ENCODE measurements around the gene CRISP2.
A peak's percentile ranks its signal among the peaks of the same experiment; 100 is the strongest.
"Not testable (repeated sequence)": the region's sequence is repeated elsewhere in the genome, so short reads cannot be mapped to it uniquely, and the experiment has no call there.

Gene CRISP2

GRCh38 chr6:49713346-49713745, at the start of gene CRISP2:
TSS of gene CRISP2 (minus strand) at chr6:49713543. CDS start at chr6:49709196, 4,347 bp downstream.
- DNase-seq (ENCODE audit: low read depth, low spot score): peak; percentile 2

- no peak for DNase-seq (ENCODE audit: low read depth, low spot score)
These were observed 30.9 kb upstream of the CRISP2 start, which contains the start of gene CRISP3 for GRCh38 chr6:49744259-49744658. TSS of gene CRISP3 (minus strand) at chr6:49744388. CDS start at chr6:49744367, 21 bp downstream.

- no peak for DNase-seq (ENCODE audit: low read depth, low spot score)
These were observed 30.1 kb upstream of the CRISP2 start for GRCh38 chr6:49743429-49743828.

DNA sequence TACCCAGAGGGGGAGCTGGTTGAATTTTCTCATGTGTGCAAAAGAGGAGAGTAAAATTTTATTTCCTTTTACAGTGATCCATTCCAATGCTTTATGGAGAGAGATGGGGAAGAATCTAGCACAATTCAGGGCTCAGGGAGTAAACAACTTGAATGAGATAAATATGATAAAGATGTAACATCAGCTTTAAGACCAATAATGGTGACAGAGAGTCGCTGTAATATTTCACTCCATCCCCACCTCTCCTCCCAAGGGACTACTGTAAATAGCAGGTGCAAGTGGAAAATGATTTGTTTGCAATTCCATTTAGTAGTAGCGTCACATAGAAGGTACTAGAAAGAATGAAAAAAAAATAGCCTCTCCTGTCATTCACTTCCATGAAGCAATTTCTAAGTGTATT, 26.1 kb upstream of the CRISP2 start:
- DNase-seq (ENCODE audit: low read depth, low spot score): no peak

DNA sequence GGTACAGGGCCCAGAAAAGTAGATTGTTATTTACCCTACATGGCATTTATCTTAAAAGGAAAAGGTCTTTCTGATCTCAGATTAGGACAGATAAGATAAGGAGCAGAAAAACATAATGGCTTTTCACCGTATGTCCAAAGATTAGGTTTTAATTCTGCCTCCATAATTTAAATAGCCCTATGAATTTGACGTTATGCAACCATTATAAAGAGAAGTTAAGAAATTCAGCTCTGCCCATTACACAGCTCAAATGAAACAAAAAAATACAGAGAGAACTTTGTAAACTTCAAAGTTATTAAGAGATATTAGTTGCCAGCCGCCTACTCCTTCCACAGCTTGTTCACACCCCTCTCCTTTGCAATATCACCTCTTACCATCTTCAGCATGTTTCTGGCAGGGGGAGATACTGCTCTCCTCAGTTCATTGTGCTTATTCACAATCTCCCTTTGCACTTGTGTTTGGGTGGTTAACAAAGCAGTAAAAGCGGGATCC, 22.7 kb upstream of the CRISP2 start:
- no peak for DNase-seq (ENCODE audit: low read depth, low spot score)

GRCh38 chr6:49733680-49734079, 20.3 kb upstream of the CRISP2 start:
- DNase-seq (ENCODE audit: low read depth, low spot score): no peak

- DNase-seq (ENCODE audit: low read depth, low spot score): no peak
These were observed 19.4 kb upstream of the CRISP2 start for GRCh38 chr6:49732781-49733180.

DNA sequence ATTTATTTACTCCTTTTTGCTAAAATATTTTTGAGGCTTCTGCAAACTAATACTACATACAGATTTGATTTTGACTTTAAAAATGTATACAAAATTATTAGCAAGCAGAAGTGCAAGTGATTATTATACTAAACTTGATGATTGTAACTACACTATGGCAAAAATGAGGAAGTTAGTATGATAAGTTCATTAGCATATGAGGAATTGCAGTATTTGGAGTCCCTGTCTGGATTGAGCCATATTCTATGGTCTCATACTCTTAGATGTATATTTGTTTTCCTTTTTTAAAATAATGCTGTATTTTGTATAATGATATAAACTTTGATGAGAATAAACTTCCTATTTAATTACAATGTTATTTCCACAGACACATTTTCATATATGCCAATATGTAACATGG, 16.9 kb upstream of the CRISP2 start:
- no peak for DNase-seq (ENCODE audit: low read depth, low spot score)

DNA sequence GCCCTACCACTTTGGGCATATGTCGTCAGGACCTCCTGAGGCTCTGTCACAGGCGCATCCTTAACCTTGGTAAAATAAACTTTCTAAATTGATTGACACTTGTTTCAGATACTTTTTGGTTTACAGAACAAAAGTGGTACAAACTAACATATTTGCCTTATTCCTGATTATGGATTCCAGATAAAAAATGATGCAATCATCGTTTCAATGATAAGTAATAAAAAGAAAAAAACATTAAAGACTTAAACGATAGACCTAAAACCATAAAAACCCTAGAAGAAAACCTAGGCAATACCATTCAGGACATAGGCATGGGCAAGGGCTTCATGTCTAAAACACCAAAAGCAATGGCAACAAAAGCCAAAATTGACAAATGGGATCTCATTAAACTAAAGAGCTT, 10.6 kb upstream of the CRISP2 start:
- not testable (repeated sequence) for DNase-seq (ENCODE audit: low read depth, low spot score)

DNA sequence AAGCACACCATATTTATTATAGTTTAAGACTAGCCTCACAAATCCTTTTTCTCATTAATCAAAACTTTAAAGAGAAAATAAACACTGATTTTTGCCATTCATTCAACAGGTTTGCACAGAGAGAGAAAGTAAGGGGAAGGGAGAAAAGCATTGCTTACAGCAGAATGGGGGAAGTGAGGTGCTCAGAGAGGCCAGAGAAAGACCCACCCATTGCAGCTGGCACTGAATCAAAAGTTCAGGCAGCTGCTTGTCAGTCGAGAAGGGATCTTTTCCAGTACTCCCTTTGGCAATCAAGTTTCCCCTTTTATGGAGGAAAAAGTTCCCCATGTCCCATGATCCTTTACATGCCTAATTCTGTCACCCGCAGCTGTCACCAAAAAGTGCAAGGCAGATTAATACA, 8.0 kb upstream of the CRISP2 start:
- no peak for DNase-seq (ENCODE audit: low read depth, low spot score)

DNA sequence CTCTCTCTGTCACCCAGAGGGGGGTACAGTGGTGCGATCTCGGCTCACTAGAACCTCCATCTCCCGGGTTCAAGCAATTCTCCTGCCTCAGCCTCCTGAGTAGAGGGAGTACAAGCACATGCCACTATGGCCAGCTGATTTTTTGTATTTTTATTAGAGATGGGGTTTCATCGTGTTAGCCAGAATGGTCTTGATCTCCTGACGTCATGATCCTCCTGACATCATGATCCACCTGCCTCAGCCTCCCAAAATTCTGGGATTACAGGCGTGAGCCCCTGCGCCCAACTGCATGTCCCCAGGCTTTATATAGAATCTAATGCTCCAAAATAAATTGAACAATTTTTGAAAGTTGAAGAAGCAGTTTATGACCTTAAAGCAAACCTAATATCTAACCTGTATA, 7.0 kb upstream of the CRISP2 start:
- DNase-seq (ENCODE audit: low read depth, low spot score): no peak

DNA sequence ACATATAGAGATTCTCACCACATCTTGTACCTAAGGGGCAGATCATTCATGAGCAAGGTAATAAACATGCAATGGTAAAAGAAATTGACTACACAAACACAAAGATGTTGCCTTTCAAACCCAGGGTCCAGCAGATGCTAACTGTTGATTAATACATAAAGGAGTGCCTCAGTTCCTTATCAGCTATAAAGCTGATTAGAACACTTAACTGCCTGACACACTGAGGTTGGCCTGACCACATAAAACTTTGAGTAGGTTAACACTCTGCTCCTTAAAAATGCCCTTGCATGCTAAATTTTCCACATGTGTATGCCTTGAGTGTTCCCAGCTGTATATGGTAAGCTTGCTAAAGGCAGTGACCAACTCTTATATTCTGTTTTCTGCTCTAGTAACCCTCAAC, 14.9 kb downstream of the CRISP2 start:
- DNase-seq (ENCODE audit: low read depth, low spot score): no peak

DNA sequence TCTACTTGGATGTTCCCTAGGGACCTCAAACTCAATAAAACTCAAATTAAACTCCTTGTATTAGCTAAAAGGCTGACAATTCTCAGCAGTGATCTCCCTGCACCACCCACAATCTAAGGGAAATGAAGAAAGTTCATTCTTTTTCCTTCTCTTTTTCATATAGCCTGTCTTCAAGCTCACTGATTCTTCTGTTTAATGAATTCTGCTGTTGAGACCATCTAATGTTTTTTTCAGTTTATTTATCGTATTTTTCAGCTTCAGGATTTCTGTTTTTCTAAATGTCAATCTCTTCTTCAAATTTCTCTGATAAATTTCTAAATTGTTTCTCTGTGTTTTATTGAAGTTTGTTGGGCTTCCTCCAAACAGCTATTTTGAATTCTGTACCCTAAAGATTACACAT, 19.8 kb downstream of the CRISP2 start:
- no peak for DNase-seq (ENCODE audit: low read depth, low spot score)

DNA sequence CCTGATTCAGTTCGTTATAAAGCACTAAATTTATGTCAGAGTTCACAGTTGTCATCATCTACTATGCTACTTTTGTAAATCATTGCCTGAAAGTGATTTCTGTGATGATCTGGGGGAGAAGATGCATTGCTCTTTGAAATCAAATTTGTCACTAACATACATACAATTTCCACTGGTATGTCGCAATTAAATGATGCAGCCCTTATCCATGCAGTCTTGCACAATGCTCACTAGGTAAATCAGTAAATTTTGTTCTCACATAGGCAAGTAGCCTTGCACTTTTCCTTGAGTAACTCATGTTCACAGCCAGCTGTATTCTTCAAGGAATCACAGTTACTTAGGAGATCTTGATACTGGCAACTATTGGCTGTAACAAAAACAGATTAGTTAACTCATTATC, 20.8 kb downstream of the CRISP2 start:
- no peak for DNase-seq (ENCODE audit: low read depth, low spot score)

DNA sequence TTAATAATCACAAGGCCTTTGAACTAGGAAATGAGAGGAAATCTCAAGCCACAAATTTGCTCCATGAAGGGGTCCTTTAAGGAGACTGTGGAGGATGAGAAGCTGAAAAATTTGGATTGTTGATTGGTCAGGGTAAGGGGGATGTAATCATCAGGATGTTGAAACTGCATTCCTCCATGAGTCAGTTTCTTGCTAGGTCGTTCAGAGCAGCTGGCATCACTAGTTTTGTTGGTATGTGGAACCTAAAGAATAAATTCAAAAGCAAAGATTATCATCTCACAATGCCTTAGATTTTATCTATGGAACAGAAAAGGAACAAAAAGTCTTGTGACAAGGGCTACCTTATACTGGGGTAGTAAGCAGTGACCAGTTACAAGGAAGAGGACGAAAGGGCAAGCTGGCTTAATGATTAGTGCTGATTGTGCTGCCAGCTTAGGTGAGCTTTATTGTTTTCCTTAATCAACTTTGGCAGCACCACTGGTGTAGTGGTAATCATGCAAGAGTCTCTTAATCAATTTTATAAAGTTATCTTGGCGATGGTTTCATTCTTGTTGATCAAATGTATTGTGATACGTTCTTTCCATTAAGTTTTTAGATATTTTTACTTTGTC, 36.6 kb downstream of the CRISP2 start:
- DNase-seq (ENCODE audit: low read depth, low spot score): peak; percentile 1

DNA sequence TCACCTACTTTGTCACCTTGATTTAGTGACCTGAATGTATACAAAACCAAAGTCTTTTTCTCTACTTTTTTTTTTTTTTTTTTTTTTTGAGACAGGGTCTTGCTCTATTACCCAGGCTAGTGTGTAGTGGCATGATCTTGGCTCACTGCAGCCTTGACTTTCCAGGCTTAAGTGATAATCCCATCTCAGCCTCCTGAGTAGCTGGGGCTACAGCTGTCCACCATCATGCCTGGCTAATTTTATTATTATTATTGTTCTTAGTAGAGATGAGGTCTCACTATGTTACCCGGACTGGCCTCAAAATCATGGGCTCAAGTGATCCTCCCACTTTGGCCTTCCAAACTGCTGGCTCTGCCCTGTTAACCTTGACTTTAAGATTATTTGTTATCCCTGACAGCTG, 37.5 kb downstream of the CRISP2 start:
- DNase-seq (ENCODE audit: low read depth, low spot score): no peak

DNA sequence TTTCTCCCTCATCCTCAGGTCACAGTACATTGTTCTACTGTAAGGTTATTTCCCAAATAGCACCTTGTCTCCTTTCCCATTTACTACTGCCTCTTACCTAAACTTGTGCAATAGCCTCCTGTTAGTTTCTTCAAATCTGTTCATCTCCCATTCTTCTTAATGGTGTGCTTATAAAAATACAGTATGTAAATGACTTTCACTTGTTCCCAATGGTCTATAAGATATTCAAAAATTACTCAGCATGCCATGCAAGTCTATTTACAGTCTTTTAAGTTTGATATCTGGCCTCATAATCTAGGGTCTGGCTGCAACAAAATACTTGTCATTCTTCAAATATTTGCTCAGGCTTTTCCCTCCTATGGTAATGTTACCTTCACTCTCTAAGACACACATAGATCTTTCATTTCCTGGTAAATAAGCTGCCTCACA, 45.2 kb downstream of the CRISP2 start:
- peak; percentile 3 for DNase-seq (ENCODE audit: low read depth, low spot score)

DNA sequence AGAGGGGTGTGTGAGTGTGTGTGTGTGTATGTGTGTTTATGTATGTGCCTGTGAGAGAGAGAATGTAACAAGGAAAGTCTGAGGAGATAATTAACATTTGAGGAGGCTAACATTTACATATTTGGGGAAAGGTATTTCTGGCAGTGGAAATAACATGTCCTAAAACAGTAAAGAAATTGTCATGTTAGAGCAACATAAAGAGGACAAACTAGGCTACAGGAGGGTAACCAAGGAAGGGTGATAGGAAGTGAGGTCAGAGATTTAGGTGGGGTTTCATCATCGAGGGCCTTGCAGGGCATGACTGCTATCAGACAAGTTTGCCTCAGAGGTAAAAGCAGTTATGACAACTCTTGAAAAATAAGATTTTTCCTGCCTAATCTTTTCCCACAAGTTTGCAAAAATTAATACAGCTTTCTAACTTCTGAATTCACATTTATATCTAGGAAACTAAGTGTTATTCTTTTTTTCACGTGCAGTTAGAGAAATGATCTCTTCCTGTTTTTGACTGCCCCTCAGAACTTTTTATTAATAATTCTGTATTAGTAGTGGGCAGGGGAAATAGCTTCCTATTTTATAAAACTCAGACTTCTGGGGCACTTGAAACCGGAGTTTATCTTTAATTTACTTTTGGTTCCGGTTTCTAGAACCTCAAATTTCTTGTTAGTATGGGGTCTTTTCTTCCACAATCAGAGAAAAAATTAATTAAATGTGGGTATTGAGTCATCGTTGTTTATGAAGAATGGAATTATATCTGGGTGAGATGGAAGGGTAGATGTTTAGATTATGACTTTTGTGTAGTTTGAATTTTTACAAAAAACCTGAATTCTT, 46.2 kb downstream of the CRISP2 start:
- DNase-seq (ENCODE audit: low read depth, low spot score): no peak

DNA sequence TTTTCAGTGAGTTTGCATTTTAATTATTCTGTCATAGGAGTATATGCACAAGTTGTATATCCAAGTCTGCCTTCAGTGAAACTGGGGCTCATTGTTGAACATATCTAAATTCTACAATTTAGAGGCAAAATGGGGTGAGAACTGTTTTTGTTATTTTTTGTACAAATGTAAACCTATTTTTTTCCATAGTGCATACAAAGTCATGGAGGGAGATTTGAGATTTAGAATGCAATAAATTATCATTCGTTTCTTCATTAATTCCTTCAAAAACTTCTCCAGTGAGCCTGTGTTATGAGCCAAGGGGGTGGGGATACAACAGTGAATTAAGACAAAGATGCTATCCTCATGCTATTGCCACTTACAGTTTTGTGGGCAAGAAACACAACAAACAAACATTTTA, 46.9 kb downstream of the CRISP2 start:
- DNase-seq (ENCODE audit: low read depth, low spot score): no peak

DNA sequence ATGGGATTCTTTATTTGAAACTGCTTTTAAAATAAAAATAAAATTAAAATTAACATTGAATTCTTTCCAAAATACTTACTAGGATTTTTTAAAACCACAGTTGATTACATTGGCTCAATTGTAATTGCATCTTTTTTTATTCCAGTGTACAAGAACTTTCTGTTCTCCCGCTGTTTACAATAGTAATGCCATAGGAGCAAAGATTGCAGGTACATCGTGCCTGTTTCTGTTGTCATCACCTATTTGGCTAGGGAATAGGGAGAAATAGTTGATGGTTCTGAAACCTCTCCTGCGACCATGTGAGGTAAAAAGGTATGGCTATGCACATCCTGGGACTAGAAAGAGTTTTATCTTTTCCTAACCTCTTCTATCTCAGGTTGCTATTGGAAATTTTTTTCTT, 48.5 kb downstream of the CRISP2 start:
- no peak for DNase-seq (ENCODE audit: low read depth, low spot score)

DNA sequence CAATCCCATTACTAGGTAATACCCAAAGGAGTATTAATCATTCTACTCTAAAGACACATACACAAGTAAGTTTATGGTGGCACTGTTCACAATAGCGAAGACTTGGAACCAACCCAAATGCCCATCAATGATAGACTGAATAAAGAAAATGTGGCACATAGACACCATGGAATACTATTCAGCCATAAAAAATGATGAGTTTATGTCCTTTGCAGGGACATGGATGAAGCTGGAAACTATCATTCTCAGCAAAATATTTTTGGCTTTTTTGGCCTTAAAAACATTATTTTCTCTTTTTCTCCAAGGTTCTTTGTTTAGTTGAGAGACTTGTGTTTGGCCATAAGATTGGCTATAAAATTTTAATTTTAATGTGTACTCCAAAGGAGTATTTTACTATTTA, 49.3 kb downstream of the CRISP2 start:
- not testable (repeated sequence) for DNase-seq (ENCODE audit: low read depth, low spot score)

- DNase-seq (ENCODE audit: low read depth, low spot score): no peak
These were observed 50.5 kb downstream of the CRISP2 start for GRCh38 chr6:49662892-49663261.

DNA sequence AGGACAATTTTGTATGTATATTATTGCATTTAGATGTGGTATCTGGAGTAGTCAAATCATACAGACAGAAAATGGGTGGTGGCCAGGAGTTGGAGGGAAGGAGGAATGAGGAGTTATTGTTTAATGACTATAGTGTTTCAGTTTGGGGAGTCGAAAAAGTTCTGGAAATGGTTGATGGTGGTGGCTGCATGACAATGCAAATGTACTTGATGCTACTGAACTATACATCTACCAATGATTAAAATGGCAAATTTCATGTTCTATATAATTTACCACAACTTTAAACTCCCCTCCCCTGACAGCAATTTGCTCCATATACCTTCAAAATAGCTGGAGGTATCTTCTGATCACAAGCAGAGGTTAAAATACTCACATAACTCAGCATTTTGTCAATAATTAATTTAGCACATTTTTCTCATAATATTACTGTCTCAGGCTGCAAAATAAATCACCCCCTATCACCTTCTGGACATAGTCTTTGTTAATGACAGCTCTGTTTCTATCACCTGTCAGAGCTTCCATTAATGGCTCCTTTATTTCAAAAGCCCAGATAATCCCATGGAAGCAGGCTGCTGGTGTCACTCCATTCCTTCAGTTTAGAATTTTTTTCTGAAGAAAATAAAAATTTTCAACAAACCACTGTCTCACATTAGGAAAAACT, 51.0 kb downstream of the CRISP2 start:
- DNase-seq (ENCODE audit: low read depth, low spot score): no peak
